Liver (tissue), 9 donors: ENCODE measurements around the gene C19orf12. TPM values are rescaled to one million over a fixed set of nuclear protein-coding genes. Genes with fewer than 3 reads are reported as not detected.

ENCODE experiments used
- DNase-seq: peaks from one replicate; pipeline ENCODE4 v3.0.0-alpha.2; 2017; ENCODE audit warnings: low spot score
- H3K27ac ChIP-seq, 2 donors: one replicate each; pipeline ENCODE4 v1.7.0; 2013; ENCODE audit warnings: inconsistent platforms in 2 of 2, low read length in 2 of 2, control low read depth in 1 of 2, low read depth in 1 of 2, mild to moderate bottlenecking in 1 of 2
- H3K27me3 ChIP-seq, 4 donors: one replicate each; pipeline versions ENCODE4 v1.6.1 to v1.7.0; 2013; ENCODE audit warnings: low read length in 3 of 4, inconsistent platforms in 1 of 4, mild to moderate bottlenecking in 1 of 4, moderate library complexity in 1 of 4; ENCODE audit not compliant: control insufficient read depth in 4 of 4, insufficient read depth in 4 of 4
- H3K36me3 ChIP-seq, 4 donors: one replicate each; pipeline versions ENCODE4 v1.6.1 to v1.7.0; 2013; ENCODE audit warnings: low read length in 3 of 4, mild to moderate bottlenecking in 3 of 4, low read depth in 1 of 4, moderate library complexity in 1 of 4; ENCODE audit not compliant: control insufficient read depth in 4 of 4, insufficient read depth in 3 of 4
- H3K4me1 ChIP-seq, 4 donors: one replicate each; pipeline versions ENCODE4 v1.6.1 to v1.7.0; 2013; ENCODE audit warnings: low read length in 3 of 4, mild to moderate bottlenecking in 3 of 4, moderate library complexity in 1 of 4; ENCODE audit not compliant: control insufficient read depth in 4 of 4, insufficient read depth in 4 of 4
- H3K4me3 ChIP-seq, 3 donors: one replicate each; pipeline versions ENCODE4 v1.6.1 to v1.7.0; 2013; ENCODE audit warnings: low read length in 3 of 3, control low read depth in 1 of 3, low read depth in 1 of 3, mild to moderate bottlenecking in 1 of 3
- H3K9ac ChIP-seq, 2 donors: one replicate each; pipeline ENCODE4 v1.7.0; 2013; ENCODE audit warnings: low read length in 2 of 2, mild to moderate bottlenecking in 2 of 2, moderate library complexity in 2 of 2, control low read depth in 1 of 2, low read depth in 1 of 2
- H3K9me3 ChIP-seq, 4 donors: one replicate each; pipeline versions ENCODE4 v1.6.1 to v1.7.0; 2013; ENCODE audit warnings: low read length in 3 of 4; ENCODE audit not compliant: control insufficient read depth in 4 of 4
- FOXA1 ChIP-seq: IDR thresholded peaks from 2 replicates; pipeline ENCODE4 v1.6.1; 2016; ENCODE audit warnings: antibody characterized with exemption
- HNF4A ChIP-seq, 2 donors: conservative IDR thresholded peaks; 2 replicates each; pipeline ENCODE4 v1.6.1; 2016; ENCODE audit warnings: antibody characterized with exemption in 2 of 2, mild to moderate bottlenecking in 2 of 2
- JUND ChIP-seq, 2 donors: IDR thresholded peaks; 2 replicates each; pipeline ENCODE4 v1.6.1; 2016; ENCODE audit warnings: antibody characterized with exemption in 2 of 2
- NR2F2 ChIP-seq: IDR thresholded peaks from 2 replicates; pipeline ENCODE4 v1.6.1; 2016; ENCODE audit warnings: antibody characterized with exemption
- SP1 ChIP-seq: IDR thresholded peaks from 2 replicates; pipeline ENCODE4 v1.6.1; 2018; ENCODE audit warnings: antibody characterized with exemption, mild to moderate bottlenecking
- WGBS: extraction: QIAGEN DNeasy Blood & Tissue Kit; methylation state at CpG from one replicate; pipeline ENCODE4 v1.1.7; 2013; 5-methylcytosine and 5-hydroxymethylcytosine counted together
- polyA plus RNA-seq, 2 donors: library from polyadenylated mRNA; stranded (reverse) in 1 of 2; unstranded in 1 of 2; fragments of 200-250 nt in 1 of 2; fragments of >200 nt in 1 of 2; fragmentation: Nextera tagmentation in 1 of 2; extraction: Ambion mirVana in 1 of 2; gene quantifications; one replicate each; pipeline versions ENCODE4 v1.2.1 to v1.2.3, GENCODE V29; 2013 to 2015
- total RNA-seq, 2 donors: library from RNA; depleted of rRNA; stranded (reverse); fragments of >200 nt; gene quantifications; one replicate each; pipeline ENCODE4 v1.2.3, GENCODE V29; 2014
- TF ChIP-seq, protein P1 (sequence below): IDR thresholded peaks from 2 replicates; pipeline ENCODE4 v1.6.1; 2016; ENCODE audit warnings: antibody characterized with exemption, mild to moderate bottlenecking
- TF ChIP-seq, protein P2 (sequence below): fragments of 150-350 bp; IDR thresholded peaks from 2 replicates; pipeline ENCODE4 v1.5.1; 2017; ENCODE audit warnings: improper control_type of control experiment, low read depth, low read length; ENCODE audit not compliant: missing input control
- TF ChIP-seq, protein P3 (sequence below): IDR thresholded peaks from 2 replicates; pipeline ENCODE4 v1.6.1; 2016; ENCODE audit warnings: antibody characterized with exemption
- donor health status: healthy.
- donor health status: healthy.
- donor health status: healthy.
- donor health status: healthy.
- donor health status: healthy.

C19orf12 gene
- total and polyA plus RNA-seq, 4 donors: 21.2 to 82.8 (median 40.1) TPM

DNA sequence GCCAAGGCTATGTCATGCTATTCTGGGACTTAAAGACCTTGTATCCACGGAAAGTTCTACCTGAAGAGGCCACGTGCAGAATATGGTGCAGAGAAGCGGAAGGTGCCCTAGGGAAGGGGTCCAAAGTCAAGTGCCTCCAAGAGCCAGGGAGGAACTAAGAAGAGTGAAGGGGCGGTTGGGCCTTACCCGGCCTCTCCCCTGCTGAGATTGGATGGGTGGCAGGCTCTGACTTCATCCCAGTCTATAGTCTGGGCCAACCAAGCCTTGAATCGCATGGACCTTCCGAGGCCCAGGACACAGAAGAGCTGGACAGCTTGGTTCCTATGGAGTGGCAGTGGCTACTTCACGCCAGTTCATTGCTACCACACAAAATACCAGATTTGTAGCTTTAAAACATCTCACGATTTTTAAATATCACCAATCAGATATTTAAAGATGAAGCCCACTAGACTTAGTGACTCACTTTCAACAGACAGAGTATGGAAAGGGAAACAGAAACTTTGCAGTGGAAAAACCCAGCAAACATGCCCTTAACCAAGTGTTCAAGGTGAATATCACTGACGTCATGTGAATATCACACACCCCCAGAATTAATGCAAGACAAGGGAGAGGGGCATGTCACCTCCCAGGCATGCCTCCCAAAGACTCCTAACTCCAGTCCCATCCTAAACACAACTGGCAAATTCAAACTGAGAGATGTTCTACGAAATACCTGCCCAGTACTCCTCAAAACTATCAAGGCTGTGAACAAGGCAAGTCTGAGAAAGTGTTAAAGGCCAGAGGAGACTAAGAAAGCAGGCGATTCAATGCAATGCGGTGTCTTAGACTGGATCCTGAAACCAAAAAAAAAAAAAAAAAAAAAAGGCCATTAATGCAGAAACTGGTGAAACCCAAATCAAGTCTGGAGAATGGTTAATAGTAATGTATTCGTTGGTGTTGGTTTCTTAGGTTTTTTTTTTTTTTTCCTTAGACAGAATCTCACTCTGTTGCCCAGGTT, 10.2 kb downstream of the C19orf12 start:
- peaks cover 3 to 23% (median 9%) of the 10 kb centered on the region in 4 donors for H3K36me3 ChIP-seq
- 82% methylated on average over 14 of the region's 14 CpGs for WGBS
- peaks cover 6 to 38% (median 22%) of the 10 kb centered on the region in 4 donors for H3K4me1 ChIP-seq
- no peak overlapping the region for H3K4me3 ChIP-seq
- DNase-seq: no peak
- H3K9ac ChIP-seq: peak overlapping the region in 1 of 2 donors; percentile 50
- no peaks in the 10 kb centered on the region for H3K27me3 ChIP-seq
- H3K9me3 ChIP-seq: no peaks in the 10 kb centered on the region
- TF ChIP-seq HNF4A (conservative IDR thresholded peaks at IDR 0.05): peak in 1 of 2 donors; percentile 6
- TF ChIP-seq JUND (IDR thresholded peaks at IDR 0.05): peak; percentile 26 to 68
- TF ChIP-seq, protein P1, sequence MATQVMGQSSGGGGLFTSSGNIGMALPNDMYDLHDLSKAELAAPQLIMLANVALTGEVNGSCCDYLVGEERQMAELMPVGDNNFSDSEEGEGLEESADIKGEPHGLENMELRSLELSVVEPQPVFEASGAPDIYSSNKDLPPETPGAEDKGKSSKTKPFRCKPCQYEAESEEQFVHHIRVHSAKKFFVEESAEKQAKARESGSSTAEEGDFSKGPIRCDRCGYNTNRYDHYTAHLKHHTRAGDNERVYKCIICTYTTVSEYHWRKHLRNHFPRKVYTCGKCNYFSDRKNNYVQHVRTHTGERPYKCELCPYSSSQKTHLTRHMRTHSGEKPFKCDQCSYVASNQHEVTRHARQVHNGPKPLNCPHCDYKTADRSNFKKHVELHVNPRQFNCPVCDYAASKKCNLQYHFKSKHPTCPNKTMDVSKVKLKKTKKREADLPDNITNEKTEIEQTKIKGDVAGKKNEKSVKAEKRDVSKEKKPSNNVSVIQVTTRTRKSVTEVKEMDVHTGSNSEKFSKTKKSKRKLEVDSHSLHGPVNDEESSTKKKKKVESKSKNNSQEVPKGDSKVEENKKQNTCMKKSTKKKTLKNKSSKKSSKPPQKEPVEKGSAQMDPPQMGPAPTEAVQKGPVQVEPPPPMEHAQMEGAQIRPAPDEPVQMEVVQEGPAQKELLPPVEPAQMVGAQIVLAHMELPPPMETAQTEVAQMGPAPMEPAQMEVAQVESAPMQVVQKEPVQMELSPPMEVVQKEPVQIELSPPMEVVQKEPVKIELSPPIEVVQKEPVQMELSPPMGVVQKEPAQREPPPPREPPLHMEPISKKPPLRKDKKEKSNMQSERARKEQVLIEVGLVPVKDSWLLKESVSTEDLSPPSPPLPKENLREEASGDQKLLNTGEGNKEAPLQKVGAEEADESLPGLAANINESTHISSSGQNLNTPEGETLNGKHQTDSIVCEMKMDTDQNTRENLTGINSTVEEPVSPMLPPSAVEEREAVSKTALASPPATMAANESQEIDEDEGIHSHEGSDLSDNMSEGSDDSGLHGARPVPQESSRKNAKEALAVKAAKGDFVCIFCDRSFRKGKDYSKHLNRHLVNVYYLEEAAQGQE: no peak
- peak; percentile 27 for TF ChIP-seq SP1
- TF ChIP-seq FOXA1: no peak
- no peak for TF ChIP-seq NR2F2
- H3K27ac ChIP-seq: peak overlapping the region; percentile 84 to 89

DNA sequence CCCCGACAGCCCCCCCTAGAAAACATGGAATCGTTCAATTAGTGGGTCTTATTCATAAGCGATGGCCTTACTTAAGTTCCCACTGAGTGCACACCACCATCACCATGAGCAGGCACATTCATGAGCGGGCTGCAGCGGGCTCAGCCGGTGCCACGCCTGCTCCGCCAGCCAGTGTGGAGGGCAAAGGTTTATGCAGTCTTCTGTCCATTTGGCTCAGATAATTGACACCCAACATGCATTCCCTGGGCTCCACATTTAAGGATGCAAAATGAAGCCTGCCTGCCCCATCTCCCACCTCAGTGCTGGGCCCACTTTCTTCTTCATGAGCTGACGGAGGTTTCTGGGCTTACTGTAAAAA, 12.1 kb downstream of the C19orf12 start:
- Histone ChIP-seq H3K9me3 (no peaks in the 10 kb centered on the region), H3K36me3 (peaks cover 3 to 23% (median 9%) of the 10 kb centered on the region in 4 donors), H3K27me3 (no peaks in the 10 kb centered on the region), H3K4me1 (peaks cover 0 to 25% (median 9%) of the 10 kb centered on the region in 4 donors), H3K9ac (no peak overlapping the region), H3K27ac (no peak overlapping the region), H3K4me3 (no peak overlapping the region)
- TF ChIP-seq HNF4A (conservative IDR thresholded peaks at IDR 0.05): peak in 1 of 2 donors; percentile 31
- TF ChIP-seq, protein P2, sequence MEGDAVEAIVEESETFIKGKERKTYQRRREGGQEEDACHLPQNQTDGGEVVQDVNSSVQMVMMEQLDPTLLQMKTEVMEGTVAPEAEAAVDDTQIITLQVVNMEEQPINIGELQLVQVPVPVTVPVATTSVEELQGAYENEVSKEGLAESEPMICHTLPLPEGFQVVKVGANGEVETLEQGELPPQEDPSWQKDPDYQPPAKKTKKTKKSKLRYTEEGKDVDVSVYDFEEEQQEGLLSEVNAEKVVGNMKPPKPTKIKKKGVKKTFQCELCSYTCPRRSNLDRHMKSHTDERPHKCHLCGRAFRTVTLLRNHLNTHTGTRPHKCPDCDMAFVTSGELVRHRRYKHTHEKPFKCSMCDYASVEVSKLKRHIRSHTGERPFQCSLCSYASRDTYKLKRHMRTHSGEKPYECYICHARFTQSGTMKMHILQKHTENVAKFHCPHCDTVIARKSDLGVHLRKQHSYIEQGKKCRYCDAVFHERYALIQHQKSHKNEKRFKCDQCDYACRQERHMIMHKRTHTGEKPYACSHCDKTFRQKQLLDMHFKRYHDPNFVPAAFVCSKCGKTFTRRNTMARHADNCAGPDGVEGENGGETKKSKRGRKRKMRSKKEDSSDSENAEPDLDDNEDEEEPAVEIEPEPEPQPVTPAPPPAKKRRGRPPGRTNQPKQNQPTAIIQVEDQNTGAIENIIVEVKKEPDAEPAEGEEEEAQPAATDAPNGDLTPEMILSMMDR: no peak
- no peak for DNase-seq
- WGBS: 70% methylated on average over 9 of the region's 9 CpGs

DNA sequence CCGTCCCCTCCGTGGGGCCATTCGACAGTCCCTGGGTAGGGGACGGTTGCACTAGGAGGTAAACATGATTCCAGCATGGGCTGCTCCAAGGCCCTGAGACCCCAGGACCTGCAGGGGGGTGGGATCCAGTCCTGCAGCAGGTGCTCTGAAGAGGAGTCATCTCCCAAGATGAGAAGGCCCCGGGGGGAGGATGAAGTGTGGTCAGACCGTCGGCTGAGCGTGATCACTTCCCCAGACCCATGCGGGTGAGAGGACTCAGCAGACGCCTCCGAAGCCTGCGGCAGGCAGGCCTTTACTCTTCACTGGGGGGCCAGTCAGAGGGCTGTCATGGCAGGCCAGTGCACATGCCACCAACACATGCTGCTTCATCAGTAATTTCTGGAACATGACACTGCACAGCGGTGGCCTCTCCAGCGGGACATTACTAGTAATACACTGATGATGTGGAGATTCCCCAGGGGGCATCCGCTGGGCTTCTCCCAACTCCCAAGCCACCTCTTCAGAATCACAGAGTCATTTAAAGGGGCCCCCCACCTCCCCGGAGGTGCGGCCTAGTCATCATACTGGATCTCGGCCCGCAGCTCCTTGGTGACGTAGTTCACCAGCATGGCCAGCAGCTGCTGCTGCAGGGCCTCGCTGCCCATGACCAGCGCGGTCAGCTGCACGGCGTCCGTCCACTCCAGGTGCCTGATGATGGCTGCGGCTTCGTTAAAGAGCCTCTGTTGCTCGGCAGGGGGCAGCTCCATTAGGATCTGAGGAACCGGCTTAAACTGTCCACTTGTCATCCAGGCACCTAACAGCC, 12.7 kb downstream of the C19orf12 start:
- no peak overlapping the region for H3K9ac ChIP-seq
- H3K4me3 ChIP-seq: no peak overlapping the region
- no peaks in the 10 kb centered on the region for H3K27me3 ChIP-seq
- TF ChIP-seq, protein P3, sequence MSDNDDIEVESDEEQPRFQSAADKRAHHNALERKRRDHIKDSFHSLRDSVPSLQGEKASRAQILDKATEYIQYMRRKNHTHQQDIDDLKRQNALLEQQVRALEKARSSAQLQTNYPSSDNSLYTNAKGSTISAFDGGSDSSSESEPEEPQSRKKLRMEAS: no peak
- peaks cover 0 to 24% (median 9%) of the 10 kb centered on the region in 4 donors for H3K4me1 ChIP-seq
- peaks cover 3 to 23% (median 7%) of the 10 kb centered on the region in 4 donors for H3K36me3 ChIP-seq
- H3K27ac ChIP-seq: no peak overlapping the region
- 93% methylated on average over 30 of the region's 30 CpGs for WGBS
- no peak for DNase-seq
- no peaks in the 10 kb centered on the region for H3K9me3 ChIP-seq
